ENCODE measurements around the gene NTRK1.

NTRK1 gene

GRCh38 chr1:156879876-156880275 lies 19.2 kb downstream of the NTRK1 start:
- no peak for DNase-seq (ENCODE audit: low spot score)
- Histone ChIP-seq H3K4me3 (no peak overlapping the region), H3K27ac (no peak overlapping the region)
- no peak for TF ChIP-seq CTCF (IDR thresholded peaks at IDR 0.05)

DNA sequence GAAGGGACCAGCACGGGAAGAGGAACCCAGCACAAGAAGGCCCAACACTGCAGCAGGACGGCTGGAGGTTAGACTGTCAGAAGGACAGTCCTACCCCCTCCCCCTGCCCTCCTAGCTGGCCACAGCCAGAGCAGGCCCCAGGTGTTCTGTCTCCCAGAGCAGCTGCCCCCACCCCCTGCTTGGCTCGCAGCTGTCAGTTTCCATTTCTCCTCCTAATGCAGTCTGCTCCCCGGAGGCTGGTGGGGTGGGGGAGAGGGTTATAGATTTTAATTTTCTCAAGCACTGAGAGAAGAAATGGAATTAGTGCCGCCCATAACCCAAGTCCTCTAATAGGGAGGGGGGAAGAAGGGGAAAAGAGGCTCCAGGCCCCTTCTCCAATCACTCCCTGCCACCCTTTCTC lies 19.8 kb downstream of the NTRK1 start:
- Histone ChIP-seq H3K4me3 (no peak overlapping the region), H3K27ac (no peak overlapping the region)
- DNase-seq (ENCODE audit: low spot score), result no peak
- no peak for TF ChIP-seq CTCF (IDR thresholded peaks at IDR 0.05)

DNA sequence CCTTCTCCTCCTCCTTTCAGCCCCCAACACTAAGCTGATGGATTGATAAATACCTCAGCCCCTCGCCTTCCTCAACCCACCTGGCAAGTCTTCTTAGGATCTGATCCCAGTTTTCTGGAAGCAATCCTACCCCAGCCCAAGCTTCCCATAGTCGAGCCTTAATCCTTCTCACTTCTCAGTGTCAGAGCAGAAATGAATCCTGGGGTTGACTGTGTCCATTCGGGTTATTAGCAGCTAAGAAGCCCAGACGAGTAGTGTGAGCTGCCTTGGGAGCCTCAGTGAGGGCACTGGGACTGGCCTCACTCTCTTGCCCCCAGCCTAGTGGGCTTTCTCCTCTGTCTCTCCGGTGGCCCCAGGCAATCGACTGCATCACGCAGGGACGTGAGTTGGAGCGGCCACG lies 20.4 kb downstream of the NTRK1 start:
- DNase-seq (ENCODE audit: low spot score), result no peak
- Histone ChIP-seq H3K27ac (no peak overlapping the region), H3K4me3 (no peak overlapping the region)
- no peak for TF ChIP-seq CTCF (IDR thresholded peaks at IDR 0.05)

- H3K27ac ChIP-seq, result no peak overlapping the region
- no peak for DNase-seq (ENCODE audit: low spot score)
- TF ChIP-seq CTCF (IDR thresholded peaks at IDR 0.05), result no peak
- H3K4me3 ChIP-seq, result no peak overlapping the region
Measured at GRCh38 chr1:156881663-156882062, 21.0 kb downstream of the NTRK1 start.

DNA sequence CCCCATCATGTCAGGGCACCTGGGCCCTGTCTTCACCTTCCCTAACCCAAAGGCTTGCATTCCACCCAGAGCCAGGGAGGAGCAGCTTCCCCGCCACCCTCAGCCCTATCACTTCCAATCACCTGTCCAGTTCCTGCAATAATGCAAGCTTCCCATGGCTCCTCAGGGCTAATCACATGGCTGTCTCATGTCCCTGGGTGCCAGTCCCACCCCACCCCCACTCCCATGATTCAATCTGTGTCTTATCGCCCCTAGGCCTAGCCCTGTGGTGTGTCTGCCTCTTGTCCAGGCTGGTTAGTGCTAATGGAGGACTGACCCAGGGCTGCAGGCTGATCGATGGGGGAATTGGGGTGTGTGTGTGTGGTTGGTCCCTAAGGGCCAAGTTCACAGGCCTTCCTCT lies 21.9 kb downstream of the NTRK1 start:
- no peak for DNase-seq (ENCODE audit: low spot score)
- H3K27ac ChIP-seq, result no peak overlapping the region
- TF ChIP-seq CTCF (IDR thresholded peaks at IDR 0.05), result no peak
- H3K4me3 ChIP-seq, result no peak overlapping the region

DNA sequence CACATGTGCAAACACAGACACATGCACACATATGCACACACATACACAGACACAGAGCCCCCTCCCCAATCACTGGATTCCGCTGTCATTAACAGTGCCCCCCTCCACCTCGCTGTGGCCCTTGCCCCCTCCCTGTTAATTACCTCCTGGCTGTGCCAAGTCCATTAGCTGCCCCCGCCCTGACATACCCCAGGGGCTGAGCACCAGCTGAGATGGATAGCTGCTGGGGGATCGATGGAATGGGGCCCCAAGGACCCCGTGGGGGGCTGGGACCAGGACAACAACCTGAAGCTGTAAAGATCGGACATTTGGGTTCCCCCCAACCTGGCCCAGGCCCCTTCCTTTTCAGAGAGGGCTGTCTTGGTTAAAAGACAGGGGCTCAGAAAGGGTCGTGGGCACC lies 23.3 kb downstream of the NTRK1 start:
- no peak for DNase-seq (ENCODE audit: low spot score)
- Histone ChIP-seq H3K4me3 (no peak overlapping the region), H3K27ac (no peak overlapping the region)
- no peak for TF ChIP-seq CTCF (IDR thresholded peaks at IDR 0.05)

DNA sequence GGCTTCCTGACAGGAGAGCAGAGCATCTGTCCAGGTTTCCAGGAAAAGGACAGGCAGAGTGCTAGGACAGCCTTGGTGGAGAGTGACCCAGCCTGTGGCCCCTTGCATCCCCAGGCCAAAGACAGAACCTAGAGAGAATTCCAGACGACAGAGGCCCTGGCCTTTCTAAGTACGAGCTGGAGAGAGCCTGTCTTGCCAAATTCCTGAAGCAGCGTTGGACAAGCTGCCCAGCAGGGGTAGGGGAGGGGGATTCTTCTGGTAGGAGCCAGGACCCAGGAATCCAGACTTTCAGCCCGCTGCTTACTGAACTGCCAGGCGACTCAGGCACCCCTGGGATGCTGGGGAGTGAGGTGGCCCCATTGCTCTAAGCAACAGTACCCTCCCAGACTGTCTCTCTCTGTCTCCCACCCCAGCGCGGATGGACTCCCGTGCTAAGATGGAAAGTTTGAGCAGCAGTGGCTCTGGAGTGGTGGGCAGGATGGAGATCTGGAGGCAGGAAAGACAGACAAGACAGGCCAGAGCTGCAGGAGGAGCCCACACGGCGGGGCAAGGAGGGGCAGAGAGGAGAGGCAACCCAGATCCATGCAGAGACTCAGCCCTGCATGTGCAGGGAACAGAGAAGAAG lies 24.0 kb downstream of the NTRK1 start:
- Histone ChIP-seq H3K27ac (no peak overlapping the region), H3K4me3 (no peak overlapping the region)
- TF ChIP-seq CTCF (IDR thresholded peaks at IDR 0.05), result no peak
- DNase-seq (ENCODE audit: low spot score), result no peak
